ENCODE measurements around the gene INS. TPM values are rescaled to one million over a fixed set of nuclear protein-coding genes. Genes with fewer than 3 reads are reported as not detected.

The INS gene
- total RNA-seq, 2 experiments from 2014 or later: not detected

GRCh38 chr11:2163428-2163978, 2.5 kb upstream of the INS start:
- Histone ChIP-seq H3K4me1 (ENCODE audit: insufficient read depth, low read length) (peaks cover 5% of the 10 kb centered on the region), H3K9me3 (ENCODE audit: control insufficient read depth in 1 of 2, insufficient read depth in 1 of 2, low read length in 2 of 2) (peaks cover 0 to 5% of the 10 kb centered on the region in 2 experiments), H3K36me3 (ENCODE audit: insufficient read depth, low read length) (no peaks in the 10 kb centered on the region), H3K27me3 (ENCODE audit: control insufficient read depth in 1 of 2, insufficient read depth in 2 of 2, low read length in 2 of 2) (peaks cover 0 to 12% of the 10 kb centered on the region in 2 experiments), H3K4me3 (ENCODE audit: low read length) (no peak overlapping the region), H3K27ac (ENCODE audit: low read depth in 1 of 2, low read length in 2 of 2) (no peak overlapping the region)
- intact Hi-C loops (cut with DNase I, micrococcal nuclease): no loop called here
- Mint-ChIP-seq H3K4me1 (ENCODE audit: low read depth) (no peaks in the 10 kb centered on the region), H3K36me3 (ENCODE audit: low read depth) (no peaks in the 10 kb centered on the region), H3K9me3 (no peaks in the 10 kb centered on the region), H3K4me3 (no peak overlapping the region), H3K27me3 (peaks cover 12% of the 10 kb centered on the region), H3K27ac (no peak overlapping the region)
- DNase-seq (no peak), ATAC-seq (ENCODE audit: poor library complexity) (no peak)
- POLR2A ChIA-PET: no interaction called here
- TF ChIP-seq, protein P1, sequence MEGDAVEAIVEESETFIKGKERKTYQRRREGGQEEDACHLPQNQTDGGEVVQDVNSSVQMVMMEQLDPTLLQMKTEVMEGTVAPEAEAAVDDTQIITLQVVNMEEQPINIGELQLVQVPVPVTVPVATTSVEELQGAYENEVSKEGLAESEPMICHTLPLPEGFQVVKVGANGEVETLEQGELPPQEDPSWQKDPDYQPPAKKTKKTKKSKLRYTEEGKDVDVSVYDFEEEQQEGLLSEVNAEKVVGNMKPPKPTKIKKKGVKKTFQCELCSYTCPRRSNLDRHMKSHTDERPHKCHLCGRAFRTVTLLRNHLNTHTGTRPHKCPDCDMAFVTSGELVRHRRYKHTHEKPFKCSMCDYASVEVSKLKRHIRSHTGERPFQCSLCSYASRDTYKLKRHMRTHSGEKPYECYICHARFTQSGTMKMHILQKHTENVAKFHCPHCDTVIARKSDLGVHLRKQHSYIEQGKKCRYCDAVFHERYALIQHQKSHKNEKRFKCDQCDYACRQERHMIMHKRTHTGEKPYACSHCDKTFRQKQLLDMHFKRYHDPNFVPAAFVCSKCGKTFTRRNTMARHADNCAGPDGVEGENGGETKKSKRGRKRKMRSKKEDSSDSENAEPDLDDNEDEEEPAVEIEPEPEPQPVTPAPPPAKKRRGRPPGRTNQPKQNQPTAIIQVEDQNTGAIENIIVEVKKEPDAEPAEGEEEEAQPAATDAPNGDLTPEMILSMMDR (IDR thresholded peaks at IDR 0.05): no peak
- CTCF ChIA-PET: no interaction called here

DNA sequence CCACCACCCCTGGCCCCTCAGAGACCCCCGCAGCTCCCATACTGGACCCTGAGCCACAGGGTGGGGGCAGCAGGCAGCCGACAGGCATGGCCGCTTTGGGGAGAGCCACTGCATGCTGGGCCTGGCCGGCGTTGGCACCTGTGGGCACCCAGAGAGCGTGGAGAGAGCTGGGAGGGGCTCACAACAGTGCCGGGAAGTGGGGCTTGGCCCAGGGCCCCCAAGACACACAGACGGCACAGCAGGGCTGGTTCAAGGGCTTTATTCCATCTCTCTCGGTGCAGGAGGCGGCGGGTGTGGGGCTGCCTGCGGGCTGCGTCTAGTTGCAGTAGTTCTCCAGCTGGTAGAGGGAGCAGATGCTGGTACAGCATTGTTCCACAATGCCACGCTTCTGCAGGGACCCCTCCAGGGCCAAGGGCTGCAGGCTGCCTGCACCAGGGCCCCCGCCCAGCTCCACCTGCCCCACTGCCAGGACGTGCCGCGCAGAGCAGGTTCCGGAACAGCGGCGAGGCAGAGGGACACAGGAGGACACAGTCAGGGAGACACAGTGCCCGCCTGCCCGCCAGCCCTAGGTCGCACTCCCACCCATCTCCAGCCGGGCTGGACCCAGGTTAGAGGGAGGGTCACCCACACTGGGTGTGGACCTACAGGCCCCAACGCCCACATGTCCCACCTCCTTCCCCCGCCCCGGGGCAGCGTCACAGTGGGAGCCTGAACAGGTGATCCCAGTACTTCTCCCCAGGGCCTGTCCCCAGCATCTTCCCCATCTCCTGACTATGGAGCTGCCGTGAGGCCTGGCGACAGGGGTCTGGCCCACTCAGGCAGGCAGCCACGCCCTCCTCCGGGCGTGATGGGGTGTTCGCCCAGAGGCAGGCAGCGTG, 1.2 kb downstream of the INS start:
- H3K27ac ChIP-seq (ENCODE audit: low read depth in 1 of 2, low read length in 2 of 2): no peak overlapping the region
- no peaks in the 10 kb centered on the region for H3K27me3 ChIP-seq (ENCODE audit: control insufficient read depth in 1 of 2, insufficient read depth in 2 of 2, low read length in 2 of 2)
- Mint-ChIP-seq H3K27ac (no peak overlapping the region), H3K4me1 (ENCODE audit: low read depth) (no peaks in the 10 kb centered on the region), H3K27me3 (peaks cover 7% of the 10 kb centered on the region), H3K4me3 (no peak overlapping the region), H3K36me3 (ENCODE audit: low read depth) (no peaks in the 10 kb centered on the region), H3K9me3 (no peaks in the 10 kb centered on the region)
- no peaks in the 10 kb centered on the region for H3K9me3 ChIP-seq (ENCODE audit: control insufficient read depth in 1 of 2, insufficient read depth in 1 of 2, low read length in 2 of 2)
- no peak overlapping the region for H3K4me3 ChIP-seq (ENCODE audit: low read length)
- no peaks in the 10 kb centered on the region for H3K36me3 ChIP-seq (ENCODE audit: insufficient read depth, low read length)
- TF ChIP-seq, protein P1 (IDR thresholded peaks at IDR 0.05): no peak
- intact Hi-C loops (cut with DNase I, micrococcal nuclease): no loop called here
- ChIA-PET CTCF (no interaction called here), POLR2A (no interaction called here)
- H3K4me1 ChIP-seq (ENCODE audit: insufficient read depth, low read length): peaks cover 3% of the 10 kb centered on the region
- DNase-seq (no peak), ATAC-seq (ENCODE audit: poor library complexity) (no peak)

GRCh38 chr11:2158966-2159365, 2.0 kb downstream of the INS start:
- ATAC-seq (ENCODE audit: poor library complexity): no peak

More at GRCh38 chr11:2158966-2159365, 2.0 kb downstream of the INS start:
- POLR2A ChIA-PET: no interaction called here
- Mint-ChIP-seq H3K27ac (no peak overlapping the region), H3K27me3 (peaks cover 7% of the 10 kb centered on the region), H3K4me1 (ENCODE audit: low read depth) (no peaks in the 10 kb centered on the region), H3K4me3 (no peak overlapping the region), H3K9me3 (no peaks in the 10 kb centered on the region), H3K36me3 (ENCODE audit: low read depth) (no peaks in the 10 kb centered on the region)
- Histone ChIP-seq H3K27ac (ENCODE audit: low read depth in 1 of 2, low read length in 2 of 2) (no peak overlapping the region), H3K36me3 (ENCODE audit: insufficient read depth, low read length) (no peaks in the 10 kb centered on the region), H3K9me3 (ENCODE audit: control insufficient read depth in 1 of 2, insufficient read depth in 1 of 2, low read length in 2 of 2) (no peaks in the 10 kb centered on the region), H3K4me3 (ENCODE audit: low read length) (no peak overlapping the region), H3K27me3 (ENCODE audit: control insufficient read depth in 1 of 2, insufficient read depth in 2 of 2, low read length in 2 of 2) (no peaks in the 10 kb centered on the region), H3K4me1 (ENCODE audit: insufficient read depth, low read length) (peaks cover 3% of the 10 kb centered on the region)
- CTCF ChIA-PET: no interaction called here
- intact Hi-C loops (cut with DNase I, micrococcal nuclease): no loop called here
- no peak for DNase-seq
- TF ChIP-seq, protein P1 (IDR thresholded peaks at IDR 0.05): no peak
